Activated gamma-delta T cell treated with Interleukin-2 at 50 U/mL for 16 hours (primary cell): Measurements from ENCODE around the gene NDUFB11.

Experiments
- DNase-seq: peaks from one replicate; pipeline ENCODE4 v3.0.0-alpha.2; 2020

The NDUFB11 gene

GRCh38 chrX:47174376-47174775 lies 29.9 kb upstream of the NDUFB11 start:
- no peak for DNase-seq

GRCh38 chrX:47172971-47173792 lies 28.7 kb upstream of the NDUFB11 start:
- DNase-seq, result no peak

GRCh38 chrX:47172549-47172948 lies 28.0 kb upstream of the NDUFB11 start:
- DNase-seq, result no peak

- no peak for DNase-seq
Observed at GRCh38 chrX:47171996-47172395, 27.5 kb upstream of the NDUFB11 start.

- DNase-seq, result no peak
Observed at GRCh38 chrX:47170861-47171692, 26.6 kb upstream of the NDUFB11 start.

- DNase-seq, result no peak
Observed at GRCh38 chrX:47169726-47170515, 25.4 kb upstream of the NDUFB11 start.

- no peak for DNase-seq
Observed at GRCh38 chrX:47169273-47169672, 24.8 kb upstream of the NDUFB11 start.

GRCh38 chrX:47168495-47169073 lies 24.1 kb upstream of the NDUFB11 start:
- DNase-seq, result no peak

- no peak for DNase-seq
Observed at GRCh38 chrX:47166126-47166525, 21.6 kb upstream of the NDUFB11 start.

GRCh38 chrX:47164420-47164819 lies 19.9 kb upstream of the NDUFB11 start:
- DNase-seq, result no peak

- DNase-seq, result no peak
Observed at GRCh38 chrX:47162927-47163583, 18.6 kb upstream of the NDUFB11 start.

GRCh38 chrX:47160781-47161180 lies 16.3 kb upstream of the NDUFB11 start:
- DNase-seq, result no peak

GRCh38 chrX:47158781-47159180 lies 14.3 kb upstream of the NDUFB11 start:
- DNase-seq, result no peak

- no peak for DNase-seq
Observed at GRCh38 chrX:47158131-47158530, 13.6 kb upstream of the NDUFB11 start.

- DNase-seq, result no peak
Observed at GRCh38 chrX:47156611-47157520, 12.4 kb upstream of the NDUFB11 start.

- no peak for DNase-seq
Observed at GRCh38 chrX:47151435-47151834, 6.9 kb upstream of the NDUFB11 start.

- no peak for DNase-seq
Observed at GRCh38 chrX:47148946-47149345, 4.4 kb upstream of the NDUFB11 start.

GRCh38 chrX:47146936-47147859 lies 2.7 kb upstream of the NDUFB11 start:
- no peak for DNase-seq

GRCh38 chrX:47146121-47146935 lies 1.8 kb upstream of the NDUFB11 start:
- DNase-seq, result no peak
